Caco-2 (cell line): Measurements from ENCODE around the gene PSMD13. TPM values are rescaled to one million over a fixed set of nuclear protein-coding genes. Genes with fewer than 3 reads are reported as not detected.

ENCODE experiments used
- BruUV-seq: library from RNA; stranded (reverse); fragments of 400-500 nt; replicated peaks from 2 replicates; lab custom pipeline; 2021; lab: Mats Ljungman, UMichigan
- CTCF ChIA-PET: fragments of 300-600 bp; sonication (Branson Sonifier 250); formaldehyde crosslinking; loops from one replicate; lab custom pipeline; 2022; ENCODE audit warnings: antibody characterized with exemption; lab: Charles Lee
- POLR2A ChIA-PET: fragments of 300-600 bp; sonication (Branson Sonifier 250); formaldehyde crosslinking; loops from one replicate; lab custom pipeline; 2022; ENCODE audit warnings: antibody characterized with exemption; lab: Charles Lee
- DNase-seq, 2 experiments: peaks; one replicate each; pipeline versions ENCODE4 v3.0.0 to v3.0.0-alpha.2; 2020 to 2022
- H3K27me3 ChIP-seq: replicated peaks from 2 replicates; pipeline ENCODE4 v1.6.0; 2011; ENCODE audit warnings: low read length; ENCODE audit not compliant: control insufficient read depth, insufficient read depth
- H3K36me3 ChIP-seq: 2 replicates; pipeline ENCODE4 v1.5.1; 2011; ENCODE audit warnings: low read length; ENCODE audit not compliant: control insufficient read depth, insufficient read depth
- H3K4me1 ChIP-seq: fragments of 250-450 bp; sonication (Bioruptor Pico); 2 replicates; pipeline ENCODE4 v1.5.1; 2020; ENCODE audit warnings: mild to moderate bottlenecking
- H3K4me3 ChIP-seq: 2 replicates; pipeline ENCODE4 v1.5.1; 2011; ENCODE audit warnings: low read depth, mild to moderate bottlenecking, control low read depth, low read length
- H3K9me3 ChIP-seq: fragments of 250-450 bp; sonication (Bioruptor Pico); 2 replicates; pipeline ENCODE4 v1.5.1; 2020; ENCODE audit warnings: mild to moderate bottlenecking, moderate library complexity
- H3K27ac Mint-ChIP-seq: one replicate; pipeline ENCODE4 v1.8.0; 2022; ENCODE audit warnings: mixed read lengths; ENCODE audit not compliant: unreplicated experiment
- H3K27me3 Mint-ChIP-seq: one replicate; pipeline ENCODE4 v1.8.0; 2022; ENCODE audit warnings: mixed read lengths; ENCODE audit not compliant: insufficient read depth, unreplicated experiment
- H3K36me3 Mint-ChIP-seq: one replicate; pipeline ENCODE4 v1.8.0; 2022; ENCODE audit warnings: mild to moderate bottlenecking, mixed read lengths; ENCODE audit not compliant: insufficient read depth, unreplicated experiment
- H3K4me1 Mint-ChIP-seq: one replicate; pipeline ENCODE4 v1.8.0; 2022; ENCODE audit warnings: low read depth, mixed read lengths; ENCODE audit not compliant: unreplicated experiment
- H3K4me3 Mint-ChIP-seq: one replicate; pipeline ENCODE4 v1.8.0; 2022; ENCODE audit warnings: mild to moderate bottlenecking, moderate library complexity, mixed read lengths; ENCODE audit not compliant: unreplicated experiment
- H3K9me3 Mint-ChIP-seq: one replicate; pipeline ENCODE4 v1.8.0; 2022; ENCODE audit warnings: mixed read lengths; ENCODE audit not compliant: unreplicated experiment
- CTCF ChIP-seq, 2 experiments: fragments of 200-600 bp in 1 of 2; IDR thresholded peaks; 1 replicate in 1 of 2; 2 replicates in 1 of 2; pipeline versions ENCODE4 v1.5.1 to v1.8.0; 2011 to 2022; ENCODE audit warnings: antibody characterized with exemption in 1 of 2, control low read depth in 1 of 2, inconsistent platforms in 1 of 2, low read depth in 1 of 2, low read length in 1 of 2, mild to moderate bottlenecking in 1 of 2, moderate library complexity in 1 of 2; ENCODE audit not compliant: insufficient read depth in 1 of 2, severe bottlenecking in 1 of 2, unreplicated experiment in 1 of 2
- intact Hi-C: fragments of 100-400 bp; cut with micrococcal nuclease; formaldehyde crosslinking; loops from one replicate; pipeline ENCODE4 v1.10.0; 2022; ENCODE audit not compliant: unreplicated experiment
- total RNA-seq: library from RNA; stranded (reverse); gene quantifications from 2 replicates; pipeline ENCODE4 v1.2.3, GENCODE V29; 2022

PSMD13 gene
- total RNA-seq, 1 experiment from 2014 or later, result 172 TPM

GRCh38 chr11:215581-216037, 21.2 kb upstream of the PSMD13 start:
- peaks cover 7% of the 10 kb centered on the region for H3K4me1 Mint-ChIP-seq
- no peaks in the 10 kb centered on the region for H3K27me3 ChIP-seq
- no peaks in the 10 kb centered on the region for H3K27me3 Mint-ChIP-seq
- DNase-seq, result no peak
- peak overlapping the region; percentile 63 for H3K27ac Mint-ChIP-seq
- no peaks in the 10 kb centered on the region for H3K9me3 ChIP-seq
- H3K9me3 Mint-ChIP-seq, result no peaks in the 10 kb centered on the region
- peaks cover 58% of the 10 kb centered on the region for H3K36me3 Mint-ChIP-seq
- BruUV-seq, result no TSS peak
- CTCF ChIA-PET, result interaction anchor here (1.5 to 1.9 kb wide), 2 partner anchors 8 to 35 kb away, joined by 5 read pairs; partner anchors contain the start of genes BET1L and RIC8A
- no peak for TF ChIP-seq CTCF (IDR thresholded peaks at IDR 0.05; ENCODE audit: insufficient read depth in 1 of 2, low read depth in 1 of 2, low read length in 1 of 2, severe bottlenecking in 1 of 2, unreplicated experiment in 1 of 2)
- H3K36me3 ChIP-seq, result peaks cover 7% of the 10 kb centered on the region
- intact Hi-C loops, result no loop called here
- POLR2A ChIA-PET, result interaction anchor here (1.9 kb wide), 1 partner anchor 9 kb away, joined by 24 read pairs; the partner anchor contains the start of genes BET1L and RIC8A
- peaks cover 19% of the 10 kb centered on the region for H3K4me1 ChIP-seq
- H3K4me3 ChIP-seq, result no peak overlapping the region
- H3K4me3 Mint-ChIP-seq, result no peak overlapping the region

GRCh38 chr11:216081-216974, 20.4 kb upstream of the PSMD13 start:
- H3K27me3 ChIP-seq, result no peaks in the 10 kb centered on the region
- Mint-ChIP-seq H3K4me3 (no peak overlapping the region), H3K27me3 (no peaks in the 10 kb centered on the region), H3K9me3 (no peaks in the 10 kb centered on the region), H3K36me3 (peaks cover 51% of the 10 kb centered on the region), H3K4me1 (peaks cover 7% of the 10 kb centered on the region), H3K27ac (peak overlapping the region; percentile 63)
- POLR2A ChIA-PET, result interaction anchor here (0.6 to 1.9 kb wide), 2 partner anchors 9 to 20 kb away, joined by 3 to 24 read pairs; partner anchors contain the start of genes BET1L, PSMD13 and RIC8A
- H3K4me3 ChIP-seq, result no peak overlapping the region
- CTCF ChIA-PET, result interaction anchor here (1.5 to 1.9 kb wide), 2 partner anchors 9 to 34 kb away, joined by 5 read pairs; partner anchors contain the start of genes BET1L and RIC8A
- BruUV-seq, result TSS peak; percentile 34
- intact Hi-C loops, result no loop called here
- H3K36me3 ChIP-seq, result peaks cover 6% of the 10 kb centered on the region; the same call in 1 of the 2 replicates
- no peak for TF ChIP-seq CTCF (IDR thresholded peaks at IDR 0.05; ENCODE audit: insufficient read depth in 1 of 2, low read depth in 1 of 2, low read length in 1 of 2, severe bottlenecking in 1 of 2, unreplicated experiment in 1 of 2)
- peak in 1 of 2 experiments; percentile 32 for DNase-seq
- no peaks in the 10 kb centered on the region for H3K9me3 ChIP-seq
- H3K4me1 ChIP-seq, result peaks cover 19% of the 10 kb centered on the region

- Histone ChIP-seq H3K4me1 (peaks cover 19% of the 10 kb centered on the region), H3K4me3 (no peak overlapping the region), H3K9me3 (no peaks in the 10 kb centered on the region), H3K27me3 (no peaks in the 10 kb centered on the region), H3K36me3 (peaks cover 6% of the 10 kb centered on the region; the same call in 1 of the 2 replicates)
- Mint-ChIP-seq H3K4me3 (no peak overlapping the region), H3K27ac (no peak overlapping the region), H3K27me3 (no peaks in the 10 kb centered on the region), H3K4me1 (peaks cover 7% of the 10 kb centered on the region), H3K36me3 (peaks cover 41% of the 10 kb centered on the region), H3K9me3 (no peaks in the 10 kb centered on the region)
- intact Hi-C loops, result no loop called here
- no peak for DNase-seq
- TF ChIP-seq CTCF (IDR thresholded peaks at IDR 0.05; ENCODE audit: insufficient read depth in 1 of 2, low read depth in 1 of 2, low read length in 1 of 2, severe bottlenecking in 1 of 2, unreplicated experiment in 1 of 2), result no peak
- BruUV-seq, result no TSS peak
- CTCF ChIA-PET, result no interaction called here
- POLR2A ChIA-PET, result no interaction called here
These were observed 19.1 kb upstream of the PSMD13 start for GRCh38 chr11:217704-218103.
